ENCODE measurements around the gene ZNHIT2. TPM values are rescaled to one million over a fixed set of nuclear protein-coding genes. Genes with fewer than 3 reads are reported as not detected.

ZNHIT2 gene
- total RNA-seq, 1 experiment from 2014 or later: 27.4 TPM

- H3K27me3 ChIP-seq (replicated peaks; ENCODE audit: insufficient read depth, low read depth, low read length, poor library complexity): no peaks in the 10 kb centered on the region
- CTCF ChIA-PET: no interaction called here
- TF ChIP-seq CTCF (conservative IDR thresholded peaks at IDR 0.05; ENCODE audit: low read depth, low read length) (no peak), EZH2 (IDR thresholded peaks at IDR 0.05; ENCODE audit: borderline replicate concordance, low read depth, low read length, poor library complexity, severe bottlenecking) (no peak)
- peaks cover 50% of the 10 kb centered on the region for H3K36me3 ChIP-seq (ENCODE audit: insufficient read depth, low read length, poor library complexity, severe bottlenecking)
- intact Hi-C loops (cut with micrococcal nuclease; ENCODE audit: unreplicated experiment): no loop called here
- H3K27ac ChIP-seq (ENCODE audit: low read depth, low read length, poor library complexity, severe bottlenecking): no peak overlapping the region
- POLR2A ChIA-PET (ENCODE audit: low non-redundant PET): interaction anchor here (0.7 kb wide), 1 partner anchor 26 kb away, joined by 3 read pairs; no protein-coding TSS in a partner anchor
- no TSS peak for BruUV-seq (replicated peaks)
- H3K9me3 ChIP-seq (ENCODE audit: low read depth, low read length, poor library complexity, severe bottlenecking): no peaks in the 10 kb centered on the region
- peaks cover 17% of the 10 kb centered on the region for H3K4me1 ChIP-seq (ENCODE audit: insufficient read depth, low read length, poor library complexity, severe bottlenecking)
- no peak for DNase-seq (ENCODE audit: low spot score)
- peak overlapping the region; percentile 70 for H3K4me3 ChIP-seq (ENCODE audit: low read depth, low read length, poor library complexity, severe bottlenecking)
Measured at GRCh38 chr11:65132238-65132987, 14.9 kb upstream of the ZNHIT2 start.

- H3K27ac ChIP-seq (ENCODE audit: low read depth, low read length, poor library complexity, severe bottlenecking): no peak overlapping the region
- TF ChIP-seq CTCF (conservative IDR thresholded peaks at IDR 0.05; ENCODE audit: low read depth, low read length) (no peak), EZH2 (IDR thresholded peaks at IDR 0.05; ENCODE audit: borderline replicate concordance, low read depth, low read length, poor library complexity, severe bottlenecking) (no peak)
- ChIA-PET POLR2A (ENCODE audit: low non-redundant PET) (interaction anchor here (0.5 to 0.7 kb wide), 2 partner anchors 27 to 181 kb away, joined by 3 to 5 read pairs; no protein-coding TSS in a partner anchor), CTCF (no interaction called here)
- no peaks in the 10 kb centered on the region for H3K27me3 ChIP-seq (replicated peaks; ENCODE audit: insufficient read depth, low read depth, low read length, poor library complexity)
- H3K4me3 ChIP-seq (ENCODE audit: low read depth, low read length, poor library complexity, severe bottlenecking): no peak overlapping the region
- H3K36me3 ChIP-seq (ENCODE audit: insufficient read depth, low read length, poor library complexity, severe bottlenecking): peaks cover 56% of the 10 kb centered on the region
- intact Hi-C loops (cut with micrococcal nuclease; ENCODE audit: unreplicated experiment): no loop called here
- H3K9me3 ChIP-seq (ENCODE audit: low read depth, low read length, poor library complexity, severe bottlenecking): no peaks in the 10 kb centered on the region
- DNase-seq (ENCODE audit: low spot score): no peak
- H3K4me1 ChIP-seq (ENCODE audit: insufficient read depth, low read length, poor library complexity, severe bottlenecking): peaks cover 17% of the 10 kb centered on the region
- no TSS peak for BruUV-seq (replicated peaks)
Measured at GRCh38 chr11:65131895-65132237, 14.4 kb upstream of the ZNHIT2 start.

GRCh38 chr11:65131417-65131776 lies 13.9 kb upstream of the ZNHIT2 start:
- DNase-seq (ENCODE audit: low spot score): no peak
- Histone ChIP-seq H3K9me3 (ENCODE audit: low read depth, low read length, poor library complexity, severe bottlenecking) (no peaks in the 10 kb centered on the region), H3K27me3 (replicated peaks; ENCODE audit: insufficient read depth, low read depth, low read length, poor library complexity) (no peaks in the 10 kb centered on the region), H3K4me3 (ENCODE audit: low read depth, low read length, poor library complexity, severe bottlenecking) (no peak overlapping the region), H3K27ac (ENCODE audit: low read depth, low read length, poor library complexity, severe bottlenecking) (no peak overlapping the region), H3K4me1 (ENCODE audit: insufficient read depth, low read length, poor library complexity, severe bottlenecking) (peaks cover 17% of the 10 kb centered on the region), H3K36me3 (ENCODE audit: insufficient read depth, low read length, poor library complexity, severe bottlenecking) (peaks cover 60% of the 10 kb centered on the region)
- intact Hi-C loops (cut with micrococcal nuclease; ENCODE audit: unreplicated experiment): no loop called here
- no TSS peak for BruUV-seq (replicated peaks)
- TF ChIP-seq EZH2 (IDR thresholded peaks at IDR 0.05; ENCODE audit: borderline replicate concordance, low read depth, low read length, poor library complexity, severe bottlenecking): no peak
- no peak for TF ChIP-seq CTCF (conservative IDR thresholded peaks at IDR 0.05; ENCODE audit: low read depth, low read length)
- CTCF ChIA-PET: interaction anchor here (0.6 kb wide), 1 partner anchor 9 kb away, joined by 7 read pairs; no protein-coding TSS in a partner anchor
- POLR2A ChIA-PET (ENCODE audit: low non-redundant PET): interaction anchor here (0.5 kb wide), 1 partner anchor 181 kb away, joined by 5 read pairs; no protein-coding TSS in a partner anchor

All from A673 (cell line).